GM12874 (cell line): ENCODE results near the gene UGT8.

Experiments
- TF ChIP-seq, protein P1 (sequence below): IDR thresholded peaks from 2 replicates; pipeline ENCODE4 v1.5.1; 2011; ENCODE audit warnings: low read depth, mild to moderate bottlenecking, control low read depth, low read length, moderate library complexity; ENCODE audit not compliant: insufficient read depth

The UGT8 gene, protein sequence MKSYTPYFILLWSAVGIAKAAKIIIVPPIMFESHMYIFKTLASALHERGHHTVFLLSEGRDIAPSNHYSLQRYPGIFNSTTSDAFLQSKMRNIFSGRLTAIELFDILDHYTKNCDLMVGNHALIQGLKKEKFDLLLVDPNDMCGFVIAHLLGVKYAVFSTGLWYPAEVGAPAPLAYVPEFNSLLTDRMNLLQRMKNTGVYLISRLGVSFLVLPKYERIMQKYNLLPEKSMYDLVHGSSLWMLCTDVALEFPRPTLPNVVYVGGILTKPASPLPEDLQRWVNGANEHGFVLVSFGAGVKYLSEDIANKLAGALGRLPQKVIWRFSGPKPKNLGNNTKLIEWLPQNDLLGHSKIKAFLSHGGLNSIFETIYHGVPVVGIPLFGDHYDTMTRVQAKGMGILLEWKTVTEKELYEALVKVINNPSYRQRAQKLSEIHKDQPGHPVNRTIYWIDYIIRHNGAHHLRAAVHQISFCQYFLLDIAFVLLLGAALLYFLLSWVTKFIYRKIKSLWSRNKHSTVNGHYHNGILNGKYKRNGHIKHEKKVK

DNA sequence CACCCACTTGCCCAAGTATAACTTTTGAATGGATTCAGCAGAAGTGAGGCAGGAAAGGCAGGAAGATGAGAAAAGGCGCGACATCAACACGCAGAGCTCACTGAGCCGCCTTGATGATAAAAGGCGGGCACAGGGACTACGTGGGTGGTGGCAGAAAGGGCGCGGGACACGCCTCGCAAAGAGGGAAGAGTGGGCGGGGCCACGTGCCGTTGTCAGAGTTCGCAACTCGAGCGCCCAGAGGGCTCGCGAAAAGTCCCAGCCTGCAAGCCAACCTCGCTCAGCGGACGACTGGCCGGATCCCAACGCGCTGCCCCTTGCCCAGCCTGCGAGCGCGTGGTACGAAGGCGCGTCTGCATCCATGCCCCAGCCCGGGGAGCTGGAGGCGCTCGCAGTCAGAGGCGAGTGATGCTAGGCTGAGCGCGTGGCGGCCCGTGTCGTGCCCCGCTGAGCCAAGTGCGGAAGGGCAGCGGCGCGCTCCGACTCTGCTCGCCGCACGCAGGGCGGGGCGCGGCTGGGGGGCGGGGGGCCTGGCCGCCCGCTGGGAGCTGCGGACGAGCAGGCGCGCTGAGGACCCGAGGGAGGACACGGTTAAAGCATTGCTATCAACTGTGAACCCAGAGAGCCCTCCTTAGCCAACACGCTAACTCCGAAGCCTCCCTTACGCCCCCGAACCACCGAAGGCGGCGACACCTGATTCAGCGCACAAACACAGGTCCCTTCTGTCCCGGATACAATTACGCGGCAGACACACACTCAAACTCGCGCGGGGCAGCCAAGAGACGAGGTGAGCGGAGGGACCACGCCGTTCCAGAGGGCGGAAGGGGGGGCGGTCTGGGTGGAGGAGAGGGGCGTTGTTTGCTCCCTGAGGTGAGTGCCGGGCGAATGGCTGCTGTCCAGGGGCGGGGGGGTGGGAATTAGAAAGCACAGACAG is at the start of gene UGT8:
Gene UGT8 (plus strand): TSS at position 617 of the 931 bp plus-strand sequence. CDS start 24,074 bp downstream, outside the sequence.
- TF ChIP-seq, protein P1, sequence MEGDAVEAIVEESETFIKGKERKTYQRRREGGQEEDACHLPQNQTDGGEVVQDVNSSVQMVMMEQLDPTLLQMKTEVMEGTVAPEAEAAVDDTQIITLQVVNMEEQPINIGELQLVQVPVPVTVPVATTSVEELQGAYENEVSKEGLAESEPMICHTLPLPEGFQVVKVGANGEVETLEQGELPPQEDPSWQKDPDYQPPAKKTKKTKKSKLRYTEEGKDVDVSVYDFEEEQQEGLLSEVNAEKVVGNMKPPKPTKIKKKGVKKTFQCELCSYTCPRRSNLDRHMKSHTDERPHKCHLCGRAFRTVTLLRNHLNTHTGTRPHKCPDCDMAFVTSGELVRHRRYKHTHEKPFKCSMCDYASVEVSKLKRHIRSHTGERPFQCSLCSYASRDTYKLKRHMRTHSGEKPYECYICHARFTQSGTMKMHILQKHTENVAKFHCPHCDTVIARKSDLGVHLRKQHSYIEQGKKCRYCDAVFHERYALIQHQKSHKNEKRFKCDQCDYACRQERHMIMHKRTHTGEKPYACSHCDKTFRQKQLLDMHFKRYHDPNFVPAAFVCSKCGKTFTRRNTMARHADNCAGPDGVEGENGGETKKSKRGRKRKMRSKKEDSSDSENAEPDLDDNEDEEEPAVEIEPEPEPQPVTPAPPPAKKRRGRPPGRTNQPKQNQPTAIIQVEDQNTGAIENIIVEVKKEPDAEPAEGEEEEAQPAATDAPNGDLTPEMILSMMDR, result no peak

DNA sequence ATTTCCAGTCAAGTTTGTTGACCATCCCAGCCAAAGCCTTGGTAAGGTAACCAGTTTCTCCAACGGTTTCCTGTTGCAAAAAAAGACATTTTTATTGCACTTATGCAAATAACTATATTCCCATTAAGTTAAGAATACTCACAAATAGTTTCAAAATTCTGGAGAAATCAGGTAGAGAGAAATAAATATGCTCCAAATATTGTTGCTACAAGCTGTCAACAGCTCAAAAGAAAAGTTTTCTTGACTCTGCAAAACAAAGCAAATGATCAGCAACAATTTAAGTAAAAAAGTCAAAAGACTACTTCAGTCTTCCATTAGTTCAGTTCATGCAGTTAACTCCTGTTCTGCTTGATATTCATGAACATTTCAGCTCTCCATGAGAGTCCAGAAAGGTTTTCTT is 49.0 kb upstream of the UGT8 start:
- TF ChIP-seq, protein P1, result no peak

DNA sequence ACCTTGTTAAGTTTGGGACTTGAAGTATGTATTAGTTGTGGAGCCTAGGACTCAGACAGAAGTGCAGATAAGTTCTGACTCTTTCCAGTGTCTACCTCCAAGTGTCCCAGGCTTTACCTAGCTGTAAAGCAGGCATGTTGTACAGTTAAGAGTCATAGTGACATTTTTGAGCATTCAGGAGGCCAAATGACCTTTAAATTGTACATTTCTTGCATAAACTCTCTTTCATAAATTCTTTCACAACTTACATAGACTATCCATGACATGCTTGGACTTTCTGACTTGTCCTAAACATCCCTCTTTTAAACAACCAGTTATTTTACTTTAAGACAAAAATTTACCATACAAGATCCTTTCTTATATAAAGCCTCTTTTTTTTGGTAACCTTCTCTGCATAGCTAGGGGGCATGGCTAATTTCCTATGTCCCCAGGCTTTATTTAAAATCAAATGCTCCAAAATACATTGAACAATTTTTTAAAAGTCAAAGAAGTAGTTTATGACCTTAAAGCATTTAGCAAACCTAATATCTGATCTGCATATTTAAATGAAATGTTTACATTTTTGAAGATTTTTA is 40.1 kb upstream of the UGT8 start:
- TF ChIP-seq, protein P1, result no peak

DNA sequence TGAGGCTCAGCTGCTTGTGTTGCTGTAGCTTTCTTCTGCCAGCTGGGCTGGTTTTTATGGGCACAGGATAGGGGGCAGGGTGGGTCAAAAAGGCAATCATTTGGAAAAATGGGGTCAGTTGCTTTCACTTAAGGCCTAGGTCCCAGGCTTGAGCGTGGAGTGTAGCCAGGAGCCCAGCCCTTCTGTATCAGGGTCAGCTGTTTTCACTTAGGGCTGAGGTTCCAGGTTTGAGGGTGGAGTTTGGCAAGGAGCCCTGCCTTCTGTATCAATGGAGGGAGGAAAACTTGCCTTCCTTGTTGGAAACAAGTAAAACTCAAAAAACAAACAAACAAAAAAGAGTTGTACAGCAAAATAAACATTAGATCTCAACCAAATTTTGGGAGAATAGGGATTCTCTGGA is 37.0 kb upstream of the UGT8 start:
- TF ChIP-seq, protein P1, result no peak

DNA sequence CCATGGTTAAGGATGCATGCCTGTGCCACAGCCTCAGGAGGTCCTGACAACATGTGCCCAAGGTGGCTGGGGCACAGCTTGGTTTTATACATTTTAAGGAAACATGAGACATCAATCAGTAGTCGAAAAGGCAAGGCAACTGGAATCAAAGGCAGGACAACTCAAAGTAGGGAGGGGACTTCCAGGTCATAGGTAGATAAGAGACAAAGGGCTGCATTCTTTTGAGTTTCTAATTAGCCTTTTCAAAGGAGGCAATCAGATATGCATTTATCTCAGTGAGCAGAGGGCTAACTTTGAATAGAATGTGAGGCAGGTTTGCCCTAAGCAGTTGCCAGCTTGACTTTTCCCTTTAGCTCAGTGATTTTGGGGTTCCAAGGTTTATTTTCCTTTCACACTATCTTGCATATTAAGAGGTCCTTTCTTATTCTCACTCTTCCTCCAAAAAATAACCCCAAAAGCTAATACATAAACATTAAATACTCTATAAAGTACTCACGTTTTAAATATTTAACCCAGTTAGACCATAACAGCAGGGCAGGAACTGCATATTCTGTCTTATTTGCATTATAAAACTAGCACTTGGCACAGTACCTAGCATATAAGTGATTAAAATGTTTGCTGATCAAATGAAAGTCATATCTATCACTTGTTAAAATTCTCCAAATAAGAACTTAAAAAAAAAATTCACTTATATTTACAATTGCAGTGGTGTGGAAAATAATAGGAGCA is 36.3 kb upstream of the UGT8 start:
- TF ChIP-seq, protein P1, result no peak

DNA sequence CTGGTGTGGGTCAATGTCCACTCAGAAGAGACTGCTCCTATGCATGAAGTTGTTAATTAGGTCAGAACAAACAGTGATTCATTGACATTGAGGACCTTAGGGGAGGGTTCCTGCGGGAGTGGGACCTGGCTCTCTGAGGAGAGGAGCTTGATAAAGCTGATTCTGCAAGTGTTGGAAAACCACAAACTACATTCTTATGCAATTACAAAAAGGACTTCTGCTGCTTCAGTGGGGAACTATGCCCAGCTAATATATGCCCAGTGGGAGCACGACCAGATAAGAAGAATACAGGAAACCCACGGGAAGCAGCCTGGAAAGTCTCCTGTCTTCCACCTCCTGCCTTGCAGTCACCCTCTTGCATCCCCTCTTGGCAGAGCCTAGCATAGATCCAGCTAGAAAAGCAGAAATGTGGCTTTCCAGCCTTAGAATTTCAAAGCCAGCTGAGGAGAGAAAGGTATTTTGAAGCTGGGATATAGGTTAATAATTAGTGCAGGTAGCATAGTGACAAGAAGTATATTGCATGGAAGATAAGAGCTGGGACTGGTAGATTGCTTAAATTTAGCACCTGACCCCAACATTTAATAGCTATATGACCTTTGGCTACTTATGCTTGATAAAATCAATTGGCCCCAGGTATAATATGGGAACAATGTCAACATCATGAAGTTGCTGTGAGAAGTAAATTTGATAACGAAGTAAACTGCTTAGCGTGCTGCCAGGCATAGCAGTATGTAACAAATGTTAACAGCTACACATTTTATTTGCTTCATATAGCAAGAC is 34.9 kb upstream of the UGT8 start:
- TF ChIP-seq, protein P1, result no peak
